Mesenteric fat pad (tissue), 1 donor: ENCODE data around the gene ABCC6. TPM values are rescaled to one million over a fixed set of nuclear protein-coding genes. Genes with fewer than 3 reads are reported as not detected.

ENCODE experiments used
- DNase-seq: peaks from one replicate; pipeline ENCODE4 v3.0.0-alpha.2; 2020; ENCODE audit warnings: low spot score
- total RNA-seq: library from RNA; stranded (reverse); fragmentation: NEBNext Ultra II Directional; extraction: Animal tissue kit (Norgen Biotek cat#: 25700); gene quantifications from one replicate; pipeline ENCODE4 v1.2.1, GENCODE V29; 2021
- donor health status: DM: yes; HTN: yes; CAD: no.

ABCC6 gene
- total RNA-seq, 1 donor from 2014 or later, result 6.9 TPM

DNA sequence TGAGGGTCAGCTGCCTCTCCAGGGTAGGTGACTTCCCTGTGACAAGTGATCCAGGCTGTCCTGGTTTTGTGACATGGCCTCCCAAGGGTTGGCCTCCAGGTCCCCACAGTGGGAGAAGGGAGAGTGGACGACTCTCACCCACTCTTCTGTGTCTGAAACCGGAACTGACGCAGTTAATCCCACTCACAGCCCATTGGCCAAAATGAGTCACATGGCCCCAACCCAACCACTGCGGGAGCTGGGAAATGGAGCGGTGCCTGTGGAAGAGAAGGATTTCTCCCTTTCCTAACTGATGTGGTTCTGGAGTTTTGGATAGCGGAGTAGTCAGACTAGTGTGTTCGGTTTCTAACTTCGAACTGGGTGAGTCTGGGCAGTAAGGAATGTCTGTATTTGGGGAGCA, 79.4 kb downstream of the ABCC6 start:
- DNase-seq, result no peak

- no peak for DNase-seq
Measured at GRCh38 chr16:16143038-16143763, 80.1 kb downstream of the ABCC6 start.

GRCh38 chr16:16141784-16142396, 81.4 kb downstream of the ABCC6 start:
- DNase-seq, result no peak

- DNase-seq, result no peak
Measured at GRCh38 chr16:16141141-16141540, 82.2 kb downstream of the ABCC6 start.

DNA sequence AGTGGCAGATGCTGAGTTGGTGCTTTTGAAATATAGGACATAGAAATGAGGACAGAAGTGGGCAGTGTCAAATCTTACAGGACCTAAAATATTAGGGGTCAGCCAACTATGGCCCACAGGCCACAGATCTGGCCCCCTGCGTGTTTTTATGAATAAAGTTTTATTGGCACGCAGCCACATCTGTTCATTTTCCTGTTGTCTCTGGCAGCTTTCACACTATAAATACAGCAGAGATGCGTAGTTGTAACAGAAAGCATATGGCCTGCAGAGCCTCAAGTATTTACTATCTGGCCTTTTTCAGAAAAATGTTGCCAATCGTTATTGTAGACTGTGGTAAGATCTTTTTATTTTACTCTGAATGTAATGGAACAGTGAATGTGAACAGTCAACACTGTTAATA, 82.8 kb downstream of the ABCC6 start:
- no peak for DNase-seq

GRCh38 chr16:16139806-16140205, 83.5 kb downstream of the ABCC6 start:
- no peak for DNase-seq

- DNase-seq, result no peak
Measured at GRCh38 chr16:16139061-16139460, 84.2 kb downstream of the ABCC6 start.

DNA sequence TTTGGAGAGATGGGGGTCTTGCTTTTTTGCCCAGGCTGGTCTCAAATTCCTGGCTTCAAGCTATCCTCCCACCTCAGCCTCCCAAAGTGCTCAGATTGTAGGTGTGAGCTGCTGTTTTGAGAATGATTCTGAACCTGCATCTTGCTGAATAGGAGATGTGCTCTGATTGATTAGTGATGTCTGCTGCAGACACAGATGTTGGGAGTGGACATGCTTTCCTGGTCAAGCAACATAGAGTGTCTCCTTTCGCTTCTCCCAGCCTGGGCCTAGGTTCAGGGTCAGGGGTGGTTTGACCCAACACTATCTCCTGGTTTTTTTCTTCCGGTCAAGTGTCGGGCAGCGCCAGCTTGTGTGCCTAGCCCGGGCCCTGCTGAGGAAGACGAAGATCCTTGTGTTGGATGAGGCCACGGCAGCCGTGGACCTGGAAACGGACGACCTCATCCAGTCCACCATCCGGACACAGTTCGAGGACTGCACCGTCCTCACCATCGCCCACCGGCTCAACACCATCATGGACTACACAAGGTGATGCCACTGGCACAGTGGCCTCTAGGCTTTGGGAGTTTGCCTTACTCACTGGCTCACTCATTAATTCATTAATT, 85.2 kb downstream of the ABCC6 start:
- no peak for DNase-seq

GRCh38 chr16:16137110-16137509, 86.2 kb downstream of the ABCC6 start:
- no peak for DNase-seq

DNA sequence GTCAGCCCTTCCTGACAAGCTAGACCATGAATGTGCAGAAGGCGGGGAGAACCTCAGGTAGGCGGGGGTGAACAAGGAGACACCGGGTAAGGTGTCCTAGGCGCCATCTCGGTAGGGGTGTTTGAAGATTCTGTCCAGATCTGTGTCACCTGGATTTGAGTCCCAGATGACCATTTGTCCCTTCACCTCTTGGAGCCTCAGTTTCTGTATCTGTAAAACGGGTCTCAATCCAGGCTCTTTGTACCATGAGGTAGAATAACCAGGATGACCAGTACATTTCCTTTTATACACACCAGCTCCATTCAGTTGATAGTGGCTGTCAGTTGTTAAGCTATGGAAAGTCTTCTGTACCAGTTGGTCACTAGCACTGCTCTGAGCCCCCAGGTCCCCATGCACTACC, 86.7 kb downstream of the ABCC6 start:
- DNase-seq, result no peak

- DNase-seq, result no peak
Measured at GRCh38 chr16:16133943-16134604, 89.2 kb downstream of the ABCC6 start.

- DNase-seq, result no peak
Measured at GRCh38 chr16:16131659-16132058, 91.6 kb downstream of the ABCC6 start.

GRCh38 chr16:16131204-16131603, 92.1 kb downstream of the ABCC6 start:
- DNase-seq, result no peak

GRCh38 chr16:16127469-16128116, 95.7 kb downstream of the ABCC6 start:
- DNase-seq, result no peak

DNA sequence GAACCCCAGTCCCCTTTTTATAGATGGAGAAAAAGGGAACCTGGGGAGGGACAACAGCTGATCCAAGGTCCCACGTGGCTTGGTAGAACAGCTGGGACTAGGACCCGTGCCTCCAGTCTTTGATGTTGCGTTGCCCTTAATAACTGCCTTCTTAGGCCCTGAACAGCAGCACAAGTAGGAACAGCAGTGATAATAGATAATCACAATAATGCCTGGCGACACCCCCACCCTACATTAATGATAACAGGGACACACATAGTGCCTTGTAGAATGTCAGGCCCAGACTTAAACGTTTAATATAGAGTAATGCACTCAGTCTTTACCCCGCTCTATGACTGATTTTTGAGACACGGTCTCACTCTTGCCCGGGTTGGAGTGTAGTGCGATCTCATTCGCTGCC, 96.4 kb downstream of the ABCC6 start:
- no peak for DNase-seq

GRCh38 chr16:16124974-16125373, 98.3 kb downstream of the ABCC6 start:
- no peak for DNase-seq

DNA sequence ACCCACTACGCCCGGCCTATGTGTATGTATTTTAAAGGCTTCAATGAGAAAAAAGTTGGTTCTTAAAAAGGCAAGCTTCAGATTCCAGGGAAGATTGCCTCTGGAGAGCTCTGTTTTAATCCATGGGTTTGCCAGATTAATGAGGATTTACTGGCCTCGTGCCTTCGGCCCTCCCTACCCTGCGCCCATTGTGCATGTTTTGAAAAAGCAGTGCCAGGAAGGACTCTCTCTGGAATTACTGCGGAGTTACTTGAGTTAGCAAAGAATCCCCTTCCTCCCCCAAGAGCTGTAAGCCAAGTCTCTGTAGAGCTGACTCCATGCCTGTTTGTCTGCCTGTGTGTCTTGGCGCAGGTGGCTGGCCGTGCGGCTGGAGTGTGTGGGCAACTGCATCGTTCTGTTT, 98.9 kb downstream of the ABCC6 start:
- no peak for DNase-seq

- DNase-seq, result no peak
Measured at GRCh38 chr16:16122264-16122663, 101.0 kb downstream of the ABCC6 start.

DNA sequence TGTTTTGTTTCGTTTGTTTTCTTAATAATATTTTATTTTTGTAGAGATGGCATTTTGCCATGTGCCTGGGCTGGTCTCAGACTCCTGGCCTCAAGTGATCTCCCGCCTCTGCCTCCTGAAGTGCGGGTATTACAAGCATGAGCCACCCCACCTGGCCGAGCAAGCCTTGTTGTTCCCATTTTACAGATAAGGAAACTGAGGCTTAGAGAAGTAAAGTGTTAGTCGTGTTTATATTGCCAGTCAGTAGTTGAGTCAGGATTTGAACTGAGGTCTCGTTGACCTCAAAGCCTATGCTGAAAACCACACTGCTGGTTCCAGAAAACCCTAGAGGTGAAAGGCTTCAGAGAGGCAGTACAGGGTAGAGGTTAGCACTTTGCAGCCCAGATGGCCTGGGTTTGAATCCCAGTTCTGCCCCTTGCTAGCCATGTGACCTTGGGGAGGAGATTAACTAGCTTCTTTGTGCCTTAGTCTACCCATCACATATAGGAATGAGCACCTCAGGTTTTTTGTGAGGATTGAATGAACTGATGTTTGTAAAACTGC, 102.0 kb downstream of the ABCC6 start:
- DNase-seq, result no peak

DNA sequence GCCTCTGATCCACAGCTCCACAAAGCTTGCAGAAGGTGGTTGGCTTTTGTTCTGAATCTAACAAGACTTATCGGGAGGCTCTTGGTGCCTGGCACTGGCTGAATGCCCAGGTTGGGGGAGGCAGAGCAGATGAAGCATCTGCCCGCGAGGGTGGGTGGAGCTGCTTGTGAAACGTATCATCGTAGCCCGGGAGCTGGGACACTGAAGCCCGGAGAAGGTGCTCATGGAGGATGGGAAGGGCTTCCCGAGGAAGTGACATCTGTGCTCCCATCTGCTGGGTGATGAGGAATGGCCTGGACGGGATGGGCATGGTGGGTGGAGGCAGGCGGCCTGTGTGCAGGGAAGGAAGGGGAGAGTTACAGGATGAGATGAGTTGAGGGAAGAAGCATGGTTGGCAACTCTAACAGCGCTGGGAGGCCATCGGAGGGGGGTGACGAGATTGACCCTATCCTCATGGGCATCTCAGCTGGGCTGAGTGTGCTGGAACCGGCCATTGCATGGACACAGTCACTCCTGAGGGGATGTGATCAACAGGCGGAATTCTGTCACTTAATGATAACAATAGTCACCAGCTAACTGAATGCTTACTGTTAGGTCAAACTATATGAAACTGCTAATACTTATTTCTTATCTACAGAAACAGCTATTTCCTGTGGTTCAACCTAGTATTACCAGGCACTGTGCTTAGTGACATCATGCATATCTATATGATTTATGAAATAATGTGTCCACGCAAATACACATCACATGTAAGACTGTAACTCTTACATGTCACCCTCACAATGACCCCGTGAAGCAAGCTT, 102.7 kb downstream of the ABCC6 start:
- DNase-seq, result no peak

GRCh38 chr16:16120044-16120381, 103.3 kb downstream of the ABCC6 start:
- no peak for DNase-seq
